HepG2 (cell line): ENCODE results near the gene U2AF2. TPM values are rescaled to one million over a fixed set of nuclear protein-coding genes. Genes with fewer than 3 reads are reported as not detected.

ENCODE experiments used
- ARID3A ChIP-seq: IDR thresholded peaks from 2 replicates; pipeline ENCODE4 v1.6.1; 2012; ENCODE audit warnings: low read depth, low read length, improper control_type of control experiment
- ATF5 ChIP-seq: sonication (generic); formaldehyde crosslinking; IDR thresholded peaks from 2 replicates; pipeline ENCODE4 v1.4.0; 2020; ENCODE audit warnings: mild to moderate bottlenecking, low read depth, missing genetic modification reagents
- CTCF ChIP-seq: sonication (generic); formaldehyde crosslinking; IDR thresholded peaks from 2 replicates; pipeline ENCODE4 v1.5.0; 2020; ENCODE audit warnings: mild to moderate bottlenecking, missing genetic modification reagents, moderate library complexity
- HMGXB4 ChIP-seq, 2 experiments: sonication (generic) in 1 of 2; formaldehyde crosslinking in 1 of 2; IDR thresholded peaks; 2 replicates each; pipeline versions ENCODE4 v1.4.0 to v1.6.1; 2018 to 2020; ENCODE audit warnings: missing genetic modification reagents in 2 of 2, borderline replicate concordance in 1 of 2, low read depth in 1 of 2, mild to moderate bottlenecking in 1 of 2, missing biosample characterization in 1 of 2
- ISL2 ChIP-seq: sonication (generic); formaldehyde crosslinking; IDR thresholded peaks from 2 replicates; pipeline ENCODE4 v1.5.0; 2020; ENCODE audit warnings: missing genetic modification reagents
- KDM2A ChIP-seq: sonication (generic); formaldehyde crosslinking; IDR thresholded peaks from 2 replicates; pipeline ENCODE4 v1.4.0; 2020; ENCODE audit warnings: low read depth, missing genetic modification reagents, borderline replicate concordance
- MAX ChIP-seq: IDR thresholded peaks from 2 replicates; pipeline ENCODE4 v1.6.1; 2012; ENCODE audit warnings: inconsistent platforms
- NBN ChIP-seq: fragments of 450-650 bp; conservative IDR thresholded peaks from 2 replicates; pipeline ENCODE4 v1.6.1; 2017
- NFYC ChIP-seq: IDR thresholded peaks from 2 replicates; pipeline ENCODE4 v1.6.1; 2016; ENCODE audit warnings: missing genetic modification reagents, missing compliant biosample characterization
- POLR2AphosphoS5 ChIP-seq: IDR thresholded peaks from 2 replicates; pipeline ENCODE4 v1.6.1; 2012; ENCODE audit warnings: low read depth, low read length
- RXRB ChIP-seq: IDR thresholded peaks from 2 replicates; pipeline ENCODE4 v1.6.1; 2016; ENCODE audit warnings: borderline replicate concordance, missing genetic modification reagents, missing compliant biosample characterization
- STAT5B ChIP-seq: sonication (generic); formaldehyde crosslinking; IDR thresholded peaks from 2 replicates; pipeline ENCODE4 v1.4.0; 2020; ENCODE audit warnings: missing genetic modification reagents
- ZBTB33 ChIP-seq: sonication (generic); formaldehyde crosslinking; IDR thresholded peaks from 2 replicates; pipeline ENCODE4 v1.4.0; 2020; ENCODE audit warnings: missing genetic modification reagents
- ZFY ChIP-seq: sonication (generic); formaldehyde crosslinking; IDR thresholded peaks from 2 replicates; pipeline ENCODE4 v1.4.0; 2020; ENCODE audit warnings: missing genetic modification reagents
- ZHX1 ChIP-seq: sonication (generic); formaldehyde crosslinking; IDR thresholded peaks from 2 replicates; pipeline ENCODE4 v1.8.1; 2022; ENCODE audit warnings: low read depth, mild to moderate bottlenecking, missing genetic modification reagents
- ZNF224 ChIP-seq: sonication (generic); formaldehyde crosslinking; IDR thresholded peaks from 2 replicates; pipeline ENCODE4 v1.5.0; 2020; ENCODE audit warnings: mild to moderate bottlenecking, missing genetic modification reagents
- ZNF263 ChIP-seq: sonication (generic); formaldehyde crosslinking; IDR thresholded peaks from 2 replicates; pipeline ENCODE4 v1.4.0; 2020; ENCODE audit warnings: missing genetic modification reagents
- ZNF7 ChIP-seq: IDR thresholded peaks from 2 replicates; pipeline ENCODE4 v1.6.1; 2016; ENCODE audit warnings: missing biosample characterization, missing genetic modification reagents
- ZNF777 ChIP-seq: sonication (generic); formaldehyde crosslinking; IDR thresholded peaks from 2 replicates; pipeline ENCODE4 v1.4.0; 2020; ENCODE audit warnings: missing genetic modification reagents
- ZSCAN29 ChIP-seq: sonication (generic); formaldehyde crosslinking; conservative IDR thresholded peaks from 2 replicates; pipeline ENCODE4 v1.4.0; 2020; ENCODE audit warnings: mild to moderate bottlenecking, missing genetic modification reagents
- polyA plus RNA-seq, 8 experiments: library from polyadenylated mRNA; depleted of rRNA in 3 of 8; stranded (reverse) in 7 of 8; unstranded in 1 of 8; fragments of >200 nt; fragmentation: Illumina TruSeq in 4 of 8; extraction: Trizol in 4 of 8; gene quantifications; 2 replicates each; pipeline versions ENCODE4 v1.2.1 to v1.2.3, GENCODE V29; 2011 to 2016; ENCODE audit warnings: low read depth in 4 of 8, missing spikeins in 1 of 8, mixed read lengths in 1 of 8; ENCODE audit not compliant: insufficient read depth in 1 of 8
- total RNA-seq, 5 experiments: library from RNA; depleted of rRNA; stranded (reverse); fragments of >200 nt; fragmentation: Illumina TruSeq; extraction: Trizol; gene quantifications; 2 replicates each; pipeline ENCODE4 v1.2.3, GENCODE V29; 2016; ENCODE audit warnings: low read depth in 1 of 5

The U2AF2 gene
- total and polyA plus RNA-seq, 2 of the 13 experiments (the other 11 are each of a cell fraction or from before 2014, with no cell fraction given) = 84.3 to 124 TPM

- TF ChIP-seq ZBTB33 (CRISPR knock-in tag) (peak; percentile 100), POLR2AphosphoS5 (no peak), ZNF7 (CRISPR knock-in tag) (no peak), ZFY (CRISPR knock-in tag) (no peak), ZNF224 (CRISPR knock-in tag) (no peak), NBN (no peak), CTCF (CRISPR knock-in tag) (peak; percentile 73), KDM2A (CRISPR knock-in tag) (no peak), ZHX1 (no peak), NFYC (no peak), ZSCAN29 (CRISPR knock-in tag) (no peak), ZNF777 (CRISPR knock-in tag) (no peak), ARID3A (no peak), RXRB (CRISPR knock-in tag) (no peak), ATF5 (CRISPR knock-in tag) (no peak), STAT5B (CRISPR knock-in tag) (no peak), MAX (0 out of 2 replicates have a peak, but pooled peaks have one; percentile 18), HMGXB4 (CRISPR knock-in tag; IDR thresholded peaks at IDR 0.05; ENCODE audit: borderline replicate concordance in 1 of 2, low read depth in 1 of 2) (no peak), ISL2 (no peak), ZNF263 (CRISPR knock-in tag) (0 out of 2 replicates have a peak, but pooled peaks have one; percentile 15)
These were observed 49.0 kb downstream of the U2AF2 start (continued) for GRCh38 chr19:55703790-55704215.
